Measurements from ENCODE around the gene PSMD1.

The PSMD1 gene

DNA sequence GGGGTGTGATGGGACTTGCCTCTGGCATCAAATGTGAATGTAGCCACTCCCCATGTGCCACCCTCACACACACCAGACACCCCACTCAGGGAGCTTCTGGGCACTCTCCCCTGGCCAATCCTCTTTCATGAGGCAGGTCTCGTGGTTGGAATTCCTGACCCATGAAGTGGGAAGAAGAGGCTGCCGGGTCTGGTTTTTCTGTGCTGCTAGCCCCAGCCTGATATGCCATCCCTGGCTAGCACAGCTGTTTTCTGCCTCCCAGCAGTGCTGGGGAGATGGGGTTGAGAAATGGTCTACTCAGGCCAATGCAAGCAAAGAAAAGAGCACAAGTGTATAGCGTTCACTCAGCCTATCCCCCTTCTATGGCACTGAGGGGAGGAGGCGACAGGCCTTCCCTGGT is 20.5 kb upstream of the PSMD1 start:
- Histone ChIP-seq H2BK5ac (ENCODE audit: low read depth, low read length, poor library complexity) (no peak overlapping the region), H3K23ac (ENCODE audit: low read length) (no peak overlapping the region), H3K27me3 (ENCODE audit: insufficient read depth, low read length) (peaks cover 14% of the 10 kb centered on the region), H3K4me1 (ENCODE audit: control insufficient read depth in 1 of 2, insufficient read depth in 2 of 2, low read length in 2 of 2) (peaks cover 5% of the 10 kb centered on the region in 2 experiments), H2AFZ (ENCODE audit: insufficient read depth, low read length, poor library complexity) (no peak overlapping the region), H3K4me3 (ENCODE audit: low read depth, low read length) (no peak overlapping the region), H3K4me2 (ENCODE audit: low read length) (no peak overlapping the region), H3K14ac (ENCODE audit: low read length) (no peak overlapping the region), H2BK120ac (ENCODE audit: insufficient read depth, low read length, poor library complexity) (no peak overlapping the region), H3K9me3 (ENCODE audit: insufficient read depth, low read depth, low read length) (peaks cover 1% of the 10 kb centered on the region), H3K18ac (ENCODE audit: low read length) (no peak overlapping the region), H3K4ac (ENCODE audit: low read depth, low read length) (no peak overlapping the region), H4K12ac (ENCODE audit: low read depth, low read length) (no peak overlapping the region), H3K79me1 (ENCODE audit: low read length) (peaks cover 6% of the 10 kb centered on the region), H3K27ac (ENCODE audit: low read depth, low read length) (no peak overlapping the region), H3K79me2 (ENCODE audit: control insufficient read depth, insufficient read depth, low read length, poor library complexity) (peaks cover 4% of the 10 kb centered on the region), H2BK12ac (ENCODE audit: low read length) (no peak overlapping the region), H2AK5ac (ENCODE audit: low read length) (no peak overlapping the region), H4K91ac (ENCODE audit: low read depth, low read length) (peak overlapping the region; percentile 10), H4K8ac (ENCODE audit: low read depth, low read length) (no peak overlapping the region), H3K9ac (ENCODE audit: low read length) (no peak overlapping the region), H3K36me3 (ENCODE audit: control insufficient read depth in 1 of 2, insufficient read depth in 2 of 2, low read length in 2 of 2) (peaks cover 0 to 2% of the 10 kb centered on the region in 2 experiments)
- peak; percentile 57 to 72 for DNase-seq
- no CpG with 5 or more reads among the region's 4 CpGs for WGBS (ENCODE audit: extremely low coverage, insufficient coverage, insufficient read length)

- peaks cover 0 to 2% of the 10 kb centered on the region in 2 experiments for H3K36me3 ChIP-seq (ENCODE audit: control insufficient read depth in 1 of 2, insufficient read depth in 2 of 2, low read length in 2 of 2)
- H2BK120ac ChIP-seq (ENCODE audit: insufficient read depth, low read length, poor library complexity), result no peak overlapping the region
- no peak overlapping the region for H4K91ac ChIP-seq (ENCODE audit: low read depth, low read length)
- H3K9me3 ChIP-seq (ENCODE audit: insufficient read depth, low read depth, low read length), result peaks cover 1% of the 10 kb centered on the region
- no peak overlapping the region for H3K23ac ChIP-seq (ENCODE audit: low read length)
- no peak overlapping the region for H3K18ac ChIP-seq (ENCODE audit: low read length)
- H3K79me2 ChIP-seq (ENCODE audit: control insufficient read depth, insufficient read depth, low read length, poor library complexity), result peaks cover 4% of the 10 kb centered on the region
- H4K12ac ChIP-seq (ENCODE audit: low read depth, low read length), result no peak overlapping the region
- H2BK12ac ChIP-seq (ENCODE audit: low read length), result no peak overlapping the region
- DNase-seq, result peak in 1 of 2 donors; percentile 14
- H4K8ac ChIP-seq (ENCODE audit: low read depth, low read length), result peak overlapping the region; percentile 35
- no peak overlapping the region for H3K27ac ChIP-seq (ENCODE audit: low read depth, low read length)
- WGBS (ENCODE audit: extremely low coverage, insufficient coverage, insufficient read length), result no CpG with 5 or more reads among the region's 12 CpGs
- no peak overlapping the region for H3K4me2 ChIP-seq (ENCODE audit: low read length)
- H2AFZ ChIP-seq (ENCODE audit: insufficient read depth, low read length, poor library complexity), result no peak overlapping the region
- no peak overlapping the region for H2AK5ac ChIP-seq (ENCODE audit: low read length)
- no peak overlapping the region for H2BK5ac ChIP-seq (ENCODE audit: low read depth, low read length, poor library complexity)
- H3K27me3 ChIP-seq (ENCODE audit: insufficient read depth, low read length), result peaks cover 14% of the 10 kb centered on the region
- H3K14ac ChIP-seq (ENCODE audit: low read length), result no peak overlapping the region
- H3K9ac ChIP-seq (ENCODE audit: low read length), result no peak overlapping the region
- H3K4me3 ChIP-seq (ENCODE audit: low read depth, low read length), result no peak overlapping the region
- no peak overlapping the region for H3K4ac ChIP-seq (ENCODE audit: low read depth, low read length)
- H3K79me1 ChIP-seq (ENCODE audit: low read length), result peaks cover 8% of the 10 kb centered on the region
- H3K4me1 ChIP-seq (ENCODE audit: control insufficient read depth in 1 of 2, insufficient read depth in 2 of 2, low read length in 2 of 2), result peaks cover 8% of the 10 kb centered on the region in 2 experiments
Observed at GRCh38 chr2:231036578-231037106, 20.0 kb upstream of the PSMD1 start.

DNA sequence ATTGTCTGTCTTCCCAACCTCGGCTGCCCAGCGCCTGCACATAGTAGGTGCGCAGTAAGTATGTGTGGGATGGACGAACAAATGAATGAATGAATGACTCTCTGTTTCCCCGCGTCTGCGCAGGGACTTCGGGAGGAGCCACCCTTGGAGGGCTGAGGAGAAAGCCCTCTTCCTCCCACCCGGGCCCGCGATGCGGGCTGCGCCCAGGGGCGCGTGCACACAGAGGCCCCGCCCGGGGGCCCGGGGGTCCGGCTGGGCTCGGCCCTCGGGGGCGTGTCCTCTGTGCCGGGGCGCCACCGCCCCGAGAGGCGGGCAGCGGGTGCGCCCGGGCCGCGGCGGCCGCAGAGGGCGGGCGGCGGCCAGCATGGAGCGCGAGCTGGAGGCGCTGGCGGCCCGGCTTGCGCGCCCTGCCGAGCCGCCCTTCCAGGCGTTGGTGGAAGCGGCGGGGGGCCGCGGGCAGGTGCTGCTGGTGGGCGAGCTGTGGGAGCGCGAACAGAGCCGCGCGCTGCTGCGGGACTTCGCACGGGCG is 19.4 kb upstream of the PSMD1 start, which contains the start of gene C2orf72:
Gene C2orf72, plus strand, starts transcription at position 322 of the 529 bp plus-strand sequence. Its CDS starts 43 bp downstream, at position 365.
- H3K27me3 ChIP-seq (ENCODE audit: insufficient read depth, low read length), result peaks cover 14% of the 10 kb centered on the region
- H3K79me2 ChIP-seq (ENCODE audit: control insufficient read depth, insufficient read depth, low read length, poor library complexity), result peaks cover 4% of the 10 kb centered on the region
- H2BK5ac ChIP-seq (ENCODE audit: low read depth, low read length, poor library complexity), result no peak within 1 kb of the TSS
- peaks cover 8% of the 10 kb centered on the region for H3K79me1 ChIP-seq (ENCODE audit: low read length)
- peak within 1 kb of the TSS; percentile 96 for H3K14ac ChIP-seq (ENCODE audit: low read length)
- H3K27ac ChIP-seq (ENCODE audit: low read depth, low read length), result peak within 1 kb of the TSS; percentile 23
- peak within 1 kb of the TSS; percentile 76 for H3K4me2 ChIP-seq (ENCODE audit: low read length)
- H2AFZ ChIP-seq (ENCODE audit: insufficient read depth, low read length, poor library complexity), result peak within 1 kb of the TSS; percentile 79
- peak within 1 kb of the TSS; percentile 74 for H4K91ac ChIP-seq (ENCODE audit: low read depth, low read length)
- H4K12ac ChIP-seq (ENCODE audit: low read depth, low read length), result peak within 1 kb of the TSS; percentile 54
- H2BK120ac ChIP-seq (ENCODE audit: insufficient read depth, low read length, poor library complexity), result peak within 1 kb of the TSS; percentile 72
- no peak within 1 kb of the TSS for H2AK5ac ChIP-seq (ENCODE audit: low read length)
- peak within 1 kb of the TSS; percentile 91 for H4K8ac ChIP-seq (ENCODE audit: low read depth, low read length)
- H3K4ac ChIP-seq (ENCODE audit: low read depth, low read length), result peak within 1 kb of the TSS; percentile 91
- H3K9ac ChIP-seq (ENCODE audit: low read length), result peak within 1 kb of the TSS; percentile 18
- peaks cover 8% of the 10 kb centered on the region in 2 experiments for H3K4me1 ChIP-seq (ENCODE audit: control insufficient read depth in 1 of 2, insufficient read depth in 2 of 2, low read length in 2 of 2)
- no peak within 1 kb of the TSS for H2BK12ac ChIP-seq (ENCODE audit: low read length)
- H3K18ac ChIP-seq (ENCODE audit: low read length), result peak within 1 kb of the TSS; percentile 97
- no CpG with 5 or more reads among the region's 61 CpGs for WGBS (ENCODE audit: extremely low coverage, insufficient coverage, insufficient read length)
- no peak within 1 kb of the TSS for H3K23ac ChIP-seq (ENCODE audit: low read length)
- H3K4me3 ChIP-seq (ENCODE audit: low read depth, low read length), result peak within 1 kb of the TSS; percentile 72
- DNase-seq, result peak in 1 of 2 donors; percentile 58
- peaks cover 1% of the 10 kb centered on the region for H3K9me3 ChIP-seq (ENCODE audit: insufficient read depth, low read depth, low read length)
- peaks cover 0 to 2% of the 10 kb centered on the region in 2 experiments for H3K36me3 ChIP-seq (ENCODE audit: control insufficient read depth in 1 of 2, insufficient read depth in 2 of 2, low read length in 2 of 2)

DNA sequence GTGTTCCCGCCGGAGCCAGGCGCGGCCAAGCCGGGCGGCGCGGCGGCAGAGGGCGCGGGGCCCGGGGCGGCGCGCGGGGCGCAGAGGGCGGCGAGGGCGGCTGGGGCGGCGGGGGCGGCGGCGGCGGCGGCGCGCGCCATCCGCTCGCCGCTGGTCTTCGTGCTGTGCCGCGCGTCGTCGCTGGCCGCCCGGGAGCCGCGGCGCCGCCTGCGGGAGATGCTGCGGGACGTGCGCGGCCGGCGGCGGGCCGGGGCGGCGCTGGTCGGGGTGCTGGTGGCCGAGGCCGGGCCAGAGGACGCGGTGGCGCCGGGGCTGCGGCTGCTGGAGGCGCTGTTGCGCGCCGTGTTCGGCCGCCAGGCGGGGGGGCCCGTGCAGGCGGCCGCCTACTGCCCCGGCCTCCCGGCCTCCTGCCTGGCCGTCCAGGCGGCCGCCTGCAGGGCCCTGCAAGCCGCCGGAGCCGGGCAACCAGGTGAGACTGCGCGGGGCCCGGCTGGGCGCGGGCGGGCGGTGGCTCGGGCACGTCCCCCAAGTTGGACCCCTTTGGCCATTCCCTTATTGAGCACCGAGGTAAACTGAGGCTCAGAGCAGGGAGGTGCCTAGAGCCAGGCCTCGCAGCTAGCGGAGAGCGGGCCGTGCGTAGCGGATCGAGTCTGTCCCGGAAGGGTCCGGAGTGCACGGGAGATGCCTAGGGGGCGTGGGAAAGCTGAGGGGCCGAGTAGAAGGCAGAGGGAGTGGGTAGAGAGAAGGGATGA is 18.8 kb upstream of the PSMD1 start:
- Histone ChIP-seq H3K79me1 (ENCODE audit: low read length) (peaks cover 8% of the 10 kb centered on the region), H3K9ac (ENCODE audit: low read length) (peak overlapping the region; percentile 18), H3K23ac (ENCODE audit: low read length) (no peak overlapping the region), H2AFZ (ENCODE audit: insufficient read depth, low read length, poor library complexity) (peak overlapping the region; percentile 79), H3K4me3 (ENCODE audit: low read depth, low read length) (peak overlapping the region; percentile 72), H2BK5ac (ENCODE audit: low read depth, low read length, poor library complexity) (no peak overlapping the region), H4K8ac (ENCODE audit: low read depth, low read length) (peak overlapping the region; percentile 91), H2BK120ac (ENCODE audit: insufficient read depth, low read length, poor library complexity) (peak overlapping the region; percentile 72), H3K4me1 (ENCODE audit: control insufficient read depth in 1 of 2, insufficient read depth in 2 of 2, low read length in 2 of 2) (peaks cover 8% of the 10 kb centered on the region in 2 experiments), H3K79me2 (ENCODE audit: control insufficient read depth, insufficient read depth, low read length, poor library complexity) (peaks cover 4% of the 10 kb centered on the region), H3K27ac (ENCODE audit: low read depth, low read length) (peak overlapping the region; percentile 23), H3K4ac (ENCODE audit: low read depth, low read length) (peak overlapping the region; percentile 91), H3K36me3 (ENCODE audit: control insufficient read depth in 1 of 2, insufficient read depth in 2 of 2, low read length in 2 of 2) (peaks cover 0 to 2% of the 10 kb centered on the region in 2 experiments), H2AK5ac (ENCODE audit: low read length) (no peak overlapping the region), H3K9me3 (ENCODE audit: insufficient read depth, low read depth, low read length) (peaks cover 1% of the 10 kb centered on the region), H4K91ac (ENCODE audit: low read depth, low read length) (peak overlapping the region; percentile 74), H2BK12ac (ENCODE audit: low read length) (no peak overlapping the region), H3K14ac (ENCODE audit: low read length) (peak overlapping the region; percentile 96), H3K18ac (ENCODE audit: low read length) (peak overlapping the region; percentile 97), H3K4me2 (ENCODE audit: low read length) (peak overlapping the region; percentile 76), H4K12ac (ENCODE audit: low read depth, low read length) (peak overlapping the region; percentile 54), H3K27me3 (ENCODE audit: insufficient read depth, low read length) (peaks cover 14% of the 10 kb centered on the region)
- no CpG with 5 or more reads among the region's 104 CpGs for WGBS (ENCODE audit: extremely low coverage, insufficient coverage, insufficient read length)
- DNase-seq, result peak; percentile 42 to 60

Data from trophoblast cell (in vitro differentiated cells and primary cell).